ENCODE results near the gene ANKRD30B.
"Not testable (repeated sequence)": the region's sequence is repeated elsewhere in the genome, so short reads cannot be mapped to it uniquely, and the experiment has no call there.

ANKRD30B gene

DNA sequence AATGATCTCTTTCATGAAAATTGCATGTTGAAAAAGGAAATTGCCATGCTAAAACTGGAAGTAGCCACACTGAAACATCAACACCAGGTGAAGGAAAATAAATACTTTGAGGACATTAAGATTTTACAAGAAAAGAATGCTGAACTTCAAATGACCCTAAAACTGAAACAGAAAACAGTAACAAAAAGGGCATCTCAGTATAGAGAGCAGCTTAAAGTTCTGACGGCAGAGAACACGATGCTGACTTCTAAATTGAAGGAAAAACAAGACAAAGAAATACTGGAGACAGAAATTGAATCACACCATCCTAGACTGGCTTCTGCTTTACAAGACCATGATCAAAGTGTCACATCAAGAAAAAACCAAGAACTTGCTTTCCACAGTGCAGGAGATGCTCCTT is 103.6 kb downstream of the ANKRD30B start:
- not testable (repeated sequence) for H3K4me2 ChIP-seq (ENCODE audit: insufficient read depth, low read length, poor library complexity, severe bottlenecking); H3K27ac ChIP-seq (replicated peaks; ENCODE audit: low read length); H3K27me3 ChIP-seq (ENCODE audit: control insufficient read depth in 3 of 3, insufficient read depth in 3 of 3, low read depth in 1 of 3, low read length in 3 of 3); H2AFZ ChIP-seq (ENCODE audit: low read length); DNase-seq (ENCODE audit: low spot score); H4K8ac ChIP-seq (ENCODE audit: low read depth, low read length); H2AK5ac ChIP-seq (ENCODE audit: low read depth, low read length); H2BK120ac ChIP-seq (ENCODE audit: low read depth, low read length); H2BK12ac ChIP-seq (ENCODE audit: low read length); H3K79me1 ChIP-seq (ENCODE audit: low read depth, low read length); H3K4me1 ChIP-seq (ENCODE audit: control insufficient read depth in 2 of 2, insufficient read depth in 1 of 2, low read depth in 1 of 2, low read length in 2 of 2); H3K9me3 ChIP-seq (replicated peaks in 1 of 2; ENCODE audit: control insufficient read depth in 2 of 2, insufficient read depth in 1 of 2, low read depth in 1 of 2, low read length in 2 of 2); H3K4me3 ChIP-seq (ENCODE audit: low read length in 2 of 2); H3K36me3 ChIP-seq (replicated peaks in 1 of 2; ENCODE audit: control insufficient read depth in 2 of 2, insufficient read depth in 2 of 2, low read length in 2 of 2); H3K14ac ChIP-seq (ENCODE audit: low read length); H3K18ac ChIP-seq (ENCODE audit: low read length); H2BK15ac ChIP-seq (ENCODE audit: low read length); H3K4ac ChIP-seq (ENCODE audit: low read length); H3K9ac ChIP-seq (ENCODE audit: low read depth, low read length, poor library complexity); H4K91ac ChIP-seq (ENCODE audit: low read depth, low read length, poor library complexity); H3K23ac ChIP-seq (ENCODE audit: low read depth, low read length, poor library complexity); H2BK5ac ChIP-seq (ENCODE audit: low read length)
- WGBS, 2 donors (ENCODE audit: extremely low coverage in 2 of 2, insufficient read length in 2 of 2, insufficient replicate concordance in 1 of 2), result no CpG with 5 or more reads among the region's 2 CpGs

DNA sequence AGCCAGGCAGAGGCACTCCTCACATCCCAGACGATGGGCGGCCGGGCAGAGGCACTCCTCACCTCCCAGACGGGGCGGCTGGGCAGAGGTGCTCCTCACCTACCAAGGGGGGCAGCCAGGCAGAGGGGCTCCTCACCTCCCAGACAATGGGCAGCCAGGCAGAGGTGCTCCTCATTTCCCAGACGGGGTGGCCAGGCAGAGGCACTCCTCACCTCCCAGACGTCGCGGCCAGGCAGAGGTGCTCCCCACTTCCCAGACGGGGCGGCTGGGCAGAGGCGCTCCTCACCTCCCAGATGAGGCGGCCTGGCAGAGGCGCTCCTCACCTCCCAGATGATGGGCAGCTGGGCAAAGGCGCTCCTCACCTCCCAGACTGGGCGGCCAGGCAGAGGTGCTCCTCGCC is 107.7 kb downstream of the ANKRD30B start:
- not testable (repeated sequence) for H3K9me3 ChIP-seq (replicated peaks in 1 of 2; ENCODE audit: control insufficient read depth in 2 of 2, insufficient read depth in 1 of 2, low read depth in 1 of 2, low read length in 2 of 2); H3K4me2 ChIP-seq (ENCODE audit: insufficient read depth, low read length, poor library complexity, severe bottlenecking); H3K27ac ChIP-seq (replicated peaks; ENCODE audit: low read length); H3K4me3 ChIP-seq (ENCODE audit: low read length in 2 of 2); H2BK120ac ChIP-seq (ENCODE audit: low read depth, low read length); H2BK12ac ChIP-seq (ENCODE audit: low read length); H3K79me1 ChIP-seq (ENCODE audit: low read depth, low read length); H3K18ac ChIP-seq (ENCODE audit: low read length); H3K14ac ChIP-seq (ENCODE audit: low read length); H4K91ac ChIP-seq (ENCODE audit: low read depth, low read length, poor library complexity); H2BK15ac ChIP-seq (ENCODE audit: low read length); H4K8ac ChIP-seq (ENCODE audit: low read depth, low read length); H3K4me1 ChIP-seq (ENCODE audit: control insufficient read depth in 2 of 2, insufficient read depth in 1 of 2, low read depth in 1 of 2, low read length in 2 of 2); H3K23ac ChIP-seq (ENCODE audit: low read depth, low read length, poor library complexity); H2BK5ac ChIP-seq (ENCODE audit: low read length); H3K36me3 ChIP-seq (replicated peaks in 1 of 2; ENCODE audit: control insufficient read depth in 2 of 2, insufficient read depth in 2 of 2, low read length in 2 of 2); H3K27me3 ChIP-seq (ENCODE audit: control insufficient read depth in 3 of 3, insufficient read depth in 3 of 3, low read depth in 1 of 3, low read length in 3 of 3); H3K4ac ChIP-seq (ENCODE audit: low read length); H2AFZ ChIP-seq (ENCODE audit: low read length); H3K9ac ChIP-seq (ENCODE audit: low read depth, low read length, poor library complexity); DNase-seq (ENCODE audit: low spot score); H2AK5ac ChIP-seq (ENCODE audit: low read depth, low read length)
- WGBS, 2 donors (ENCODE audit: extremely low coverage in 2 of 2, insufficient read length in 2 of 2, insufficient replicate concordance in 1 of 2), result no CpG with 5 or more reads among the region's 17 CpGs

DNA sequence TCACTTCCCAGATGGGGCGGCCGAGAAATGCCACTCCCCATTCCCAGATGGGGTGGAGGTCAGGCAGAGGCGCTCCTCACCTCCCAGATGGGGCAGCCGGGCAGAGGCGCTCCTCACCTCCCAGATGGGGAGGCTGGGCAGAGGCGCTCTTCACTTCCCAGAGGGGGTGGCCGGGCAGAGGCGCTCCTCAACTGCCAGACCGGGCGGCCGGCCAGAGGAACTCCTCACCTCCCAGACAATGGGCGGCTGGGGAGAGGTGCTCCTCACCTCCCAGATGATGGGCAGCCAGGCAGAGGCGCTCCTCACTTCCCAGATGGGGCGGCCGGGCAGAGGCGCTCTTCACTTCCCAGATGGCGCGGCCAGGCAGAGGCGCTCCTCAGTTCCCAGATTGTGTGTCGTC is 108.3 kb downstream of the ANKRD30B start:
- not testable (repeated sequence) for H2BK15ac ChIP-seq (ENCODE audit: low read length); H3K36me3 ChIP-seq (replicated peaks in 1 of 2; ENCODE audit: control insufficient read depth in 2 of 2, insufficient read depth in 2 of 2, low read length in 2 of 2); H2AFZ ChIP-seq (ENCODE audit: low read length); H3K4me1 ChIP-seq (ENCODE audit: control insufficient read depth in 2 of 2, insufficient read depth in 1 of 2, low read depth in 1 of 2, low read length in 2 of 2); H3K9me3 ChIP-seq (replicated peaks in 1 of 2; ENCODE audit: control insufficient read depth in 2 of 2, insufficient read depth in 1 of 2, low read depth in 1 of 2, low read length in 2 of 2); H3K9ac ChIP-seq (ENCODE audit: low read depth, low read length, poor library complexity); H2BK12ac ChIP-seq (ENCODE audit: low read length); H3K79me1 ChIP-seq (ENCODE audit: low read depth, low read length); H3K27me3 ChIP-seq (ENCODE audit: control insufficient read depth in 3 of 3, insufficient read depth in 3 of 3, low read depth in 1 of 3, low read length in 3 of 3); H2BK5ac ChIP-seq (ENCODE audit: low read length); H2AK5ac ChIP-seq (ENCODE audit: low read depth, low read length); H4K8ac ChIP-seq (ENCODE audit: low read depth, low read length); H3K14ac ChIP-seq (ENCODE audit: low read length); H3K23ac ChIP-seq (ENCODE audit: low read depth, low read length, poor library complexity); H3K27ac ChIP-seq (replicated peaks; ENCODE audit: low read length); H3K4me3 ChIP-seq (ENCODE audit: low read length in 2 of 2); H3K4me2 ChIP-seq (ENCODE audit: insufficient read depth, low read length, poor library complexity, severe bottlenecking); DNase-seq (ENCODE audit: low spot score); H4K91ac ChIP-seq (ENCODE audit: low read depth, low read length, poor library complexity); H3K4ac ChIP-seq (ENCODE audit: low read length); H3K18ac ChIP-seq (ENCODE audit: low read length); H2BK120ac ChIP-seq (ENCODE audit: low read depth, low read length)
- WGBS, 2 donors (ENCODE audit: extremely low coverage in 2 of 2, insufficient read length in 2 of 2, insufficient replicate concordance in 1 of 2), result no CpG with 5 or more reads among the region's 20 CpGs

DNA sequence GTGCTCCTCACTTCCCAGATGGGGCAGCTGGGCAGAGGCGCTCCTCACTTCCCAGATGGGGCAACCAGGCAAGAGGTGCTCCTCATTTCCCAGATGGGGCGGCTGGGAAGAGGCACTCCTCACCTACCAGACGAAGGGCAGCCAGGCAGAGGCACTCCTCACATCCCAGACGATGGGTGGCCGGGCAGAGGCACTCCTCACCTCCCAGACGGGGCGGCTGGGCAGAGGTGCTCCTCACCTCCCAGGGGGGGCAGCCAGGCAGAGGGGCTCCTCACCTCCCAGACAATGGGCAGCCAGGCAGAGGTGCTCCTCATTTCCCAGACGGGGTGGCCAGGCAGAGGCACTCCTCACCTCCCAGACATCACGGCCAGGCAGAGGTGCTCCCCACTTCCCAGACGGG is 110.5 kb downstream of the ANKRD30B start:
- H3K4me3 ChIP-seq (ENCODE audit: low read length in 2 of 2); H3K36me3 ChIP-seq (replicated peaks in 1 of 2; ENCODE audit: control insufficient read depth in 2 of 2, insufficient read depth in 2 of 2, low read length in 2 of 2); H3K79me1 ChIP-seq (ENCODE audit: low read depth, low read length); H3K27me3 ChIP-seq (ENCODE audit: control insufficient read depth in 3 of 3, insufficient read depth in 3 of 3, low read depth in 1 of 3, low read length in 3 of 3); H3K4ac ChIP-seq (ENCODE audit: low read length); H3K27ac ChIP-seq (replicated peaks; ENCODE audit: low read length); H3K9me3 ChIP-seq (replicated peaks in 1 of 2; ENCODE audit: control insufficient read depth in 2 of 2, insufficient read depth in 1 of 2, low read depth in 1 of 2, low read length in 2 of 2); H4K91ac ChIP-seq (ENCODE audit: low read depth, low read length, poor library complexity); DNase-seq (ENCODE audit: low spot score); H2AK5ac ChIP-seq (ENCODE audit: low read depth, low read length); H3K4me1 ChIP-seq (ENCODE audit: control insufficient read depth in 2 of 2, insufficient read depth in 1 of 2, low read depth in 1 of 2, low read length in 2 of 2); H2BK5ac ChIP-seq (ENCODE audit: low read length); H4K8ac ChIP-seq (ENCODE audit: low read depth, low read length); H2AFZ ChIP-seq (ENCODE audit: low read length); H2BK15ac ChIP-seq (ENCODE audit: low read length); H3K18ac ChIP-seq (ENCODE audit: low read length); H3K14ac ChIP-seq (ENCODE audit: low read length); H2BK12ac ChIP-seq (ENCODE audit: low read length); H2BK120ac ChIP-seq (ENCODE audit: low read depth, low read length); H3K23ac ChIP-seq (ENCODE audit: low read depth, low read length, poor library complexity); H3K9ac ChIP-seq (ENCODE audit: low read depth, low read length, poor library complexity); H3K4me2 ChIP-seq (ENCODE audit: insufficient read depth, low read length, poor library complexity, severe bottlenecking): not testable (repeated sequence)
- no CpG with 5 or more reads among the region's 10 CpGs for WGBS, 2 donors (ENCODE audit: extremely low coverage in 2 of 2, insufficient read length in 2 of 2, insufficient replicate concordance in 1 of 2)
